Mesodermal cell (in vitro differentiated cells): Measurements from ENCODE around the gene PITX2.

Source experiments
- H3K27ac ChIP-seq: 2 replicates; pipeline ENCODE4 v1.7.0; 2013; ENCODE audit warnings: mild to moderate bottlenecking, low read depth, low read length, moderate library complexity; ENCODE audit not compliant: severe bottlenecking
- H3K36me3 ChIP-seq: 2 replicates; pipeline ENCODE4 v1.7.1; 2013; ENCODE audit warnings: mild to moderate bottlenecking, low read length, moderate library complexity; ENCODE audit not compliant: control insufficient read depth, insufficient read depth
- H3K4me1 ChIP-seq: one replicate; pipeline ENCODE4 v1.7.1; 2013; ENCODE audit warnings: mild to moderate bottlenecking, low read length; ENCODE audit not compliant: insufficient read depth, control insufficient read depth, poor library complexity, severe bottlenecking
- H3K4me3 ChIP-seq: 2 replicates; pipeline ENCODE4 v1.7.0; 2013; ENCODE audit warnings: low read length, control low read depth, mild to moderate bottlenecking; ENCODE audit not compliant: insufficient read depth, poor library complexity, severe bottlenecking; ENCODE audit errors: extremely low read depth
- H3K9me3 ChIP-seq: 2 replicates; pipeline ENCODE4 v1.7.1; 2013; ENCODE audit warnings: mild to moderate bottlenecking, low read length, moderate library complexity; ENCODE audit not compliant: control insufficient read depth
- WGBS, 2 experiments: methylation state at CpG; one replicate each; pipeline ENCODE4 v1.1.5; 2013; ENCODE audit warnings: missing lambda C conversion rate in 2 of 2; ENCODE audit not compliant: insufficient coverage in 2 of 2; 5-methylcytosine and 5-hydroxymethylcytosine counted together

PITX2 gene

DNA sequence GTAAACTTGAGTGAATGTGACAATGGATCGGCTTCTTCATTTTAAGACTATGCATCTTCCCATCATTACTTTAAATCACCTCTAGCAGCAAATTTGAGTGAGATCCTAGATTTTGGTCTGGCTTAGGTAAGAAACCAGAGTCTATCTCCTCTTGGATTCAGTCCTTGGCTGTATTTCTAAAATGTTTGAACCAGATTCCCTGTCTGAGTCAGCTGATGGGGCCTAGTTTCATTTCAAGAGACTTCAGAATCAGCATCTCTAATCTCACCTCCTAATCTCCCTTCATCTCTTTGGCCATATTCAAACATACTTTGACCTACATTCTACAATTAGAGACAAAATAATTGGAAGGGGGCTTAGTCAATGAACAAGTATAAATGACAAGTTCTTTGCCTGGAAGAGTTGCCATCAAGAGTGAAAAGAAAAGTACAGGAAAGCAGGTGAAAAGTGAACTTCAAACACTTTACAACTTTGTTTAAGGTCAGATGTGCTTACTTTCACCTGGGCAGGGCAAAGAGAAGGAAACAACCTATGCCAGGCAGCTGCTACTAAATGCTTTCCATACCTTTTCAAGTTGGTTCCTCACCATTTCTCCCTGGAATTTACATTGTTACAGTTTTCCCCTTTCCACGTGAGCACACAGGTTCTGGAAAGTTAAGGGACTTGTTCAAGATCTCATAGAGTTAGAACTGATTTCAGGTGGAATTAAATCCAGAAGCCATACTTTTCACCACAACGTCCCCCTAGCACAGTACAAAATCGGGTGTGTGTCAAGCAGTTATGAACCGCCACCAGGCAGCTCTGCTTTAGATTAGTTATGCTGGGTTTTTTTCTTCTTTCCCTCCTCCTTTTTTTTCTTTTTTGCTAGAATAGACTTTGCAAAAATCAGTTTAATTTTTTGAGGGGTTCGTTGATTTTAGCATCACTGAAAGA is 30.7 kb upstream of the PITX2 start:
- Histone ChIP-seq H3K36me3 (no peaks in the 10 kb centered on the region), H3K27ac (peak overlapping the region; percentile 71), H3K4me1 (peaks cover 10% of the 10 kb centered on the region), H3K9me3 (peaks cover 11% of the 10 kb centered on the region), H3K4me3 (no peak overlapping the region)
- WGBS, 2 experiments, result 75 to 95% methylated on average over 1 to 4 of the region's 6 CpGs

DNA sequence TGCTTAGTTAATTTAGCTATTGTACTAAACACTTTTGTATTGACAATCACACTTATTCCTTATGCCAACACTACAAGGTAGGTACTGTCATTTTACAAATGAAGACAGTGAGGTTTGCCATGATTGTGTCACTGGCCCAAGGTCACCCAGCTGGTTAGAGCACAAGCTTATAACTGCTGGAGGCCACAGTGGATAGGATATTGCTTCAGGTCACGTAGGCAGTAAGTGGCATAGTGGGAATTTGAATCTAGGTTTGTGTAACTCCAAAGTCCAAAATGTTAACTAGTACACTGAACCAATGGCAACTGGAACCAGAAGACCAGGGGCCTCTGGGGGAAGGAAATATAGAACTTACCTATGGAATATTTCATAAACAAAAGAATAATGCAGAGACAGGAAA is 21.1 kb upstream of the PITX2 start:
- Histone ChIP-seq H3K36me3 (no peaks in the 10 kb centered on the region), H3K4me3 (no peak overlapping the region), H3K9me3 (no peaks in the 10 kb centered on the region), H3K4me1 (peaks cover 9% of the 10 kb centered on the region), H3K27ac (no peak overlapping the region)
- 88% methylated on average over 1 of the region's 1 CpG; no CpG with 5 or more reads in 1 of the 2 experiments for WGBS, 2 experiments

GRCh38 chr4:110643096-110643495 is 20.2 kb upstream of the PITX2 start:
- H3K9me3 ChIP-seq, result no peaks in the 10 kb centered on the region
- H3K27ac ChIP-seq, result no peak overlapping the region
- no peaks in the 10 kb centered on the region for H3K36me3 ChIP-seq
- H3K4me3 ChIP-seq, result no peak overlapping the region
- peaks cover 14% of the 10 kb centered on the region for H3K4me1 ChIP-seq
- WGBS, 2 experiments, result 56 to 100% methylated on average over 1 of the region's 1 CpG

GRCh38 chr4:110641218-110641617 is 18.3 kb upstream of the PITX2 start:
- H3K4me3 ChIP-seq, result no peak overlapping the region
- peaks cover 14% of the 10 kb centered on the region for H3K4me1 ChIP-seq
- H3K27ac ChIP-seq, result no peak overlapping the region
- no peaks in the 10 kb centered on the region for H3K9me3 ChIP-seq
- no peaks in the 10 kb centered on the region for H3K36me3 ChIP-seq
- WGBS, 2 experiments, result 5 to 8% methylated on average over 15 to 17 of the region's 18 CpGs

DNA sequence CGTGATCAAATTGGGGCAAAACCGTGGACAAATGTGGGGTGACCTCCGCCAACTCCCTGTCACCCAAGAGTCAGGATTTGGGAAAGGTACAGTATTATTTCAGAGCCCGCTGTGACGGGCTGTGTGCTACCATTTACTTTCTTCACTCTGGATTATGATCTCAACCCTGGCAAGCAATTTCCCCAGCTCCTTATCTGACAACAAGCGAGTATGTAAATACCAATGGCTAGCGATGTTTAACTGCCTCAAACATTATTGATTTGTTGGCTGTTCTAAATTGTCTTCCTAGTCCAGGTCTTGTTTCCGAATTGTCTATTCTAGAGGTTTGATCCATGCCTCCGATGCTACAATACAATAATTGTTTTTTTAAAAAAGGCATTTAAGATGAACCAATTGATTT is 17.7 kb upstream of the PITX2 start:
- Histone ChIP-seq H3K27ac (no peak overlapping the region), H3K36me3 (no peaks in the 10 kb centered on the region), H3K9me3 (no peaks in the 10 kb centered on the region), H3K4me1 (peaks cover 14% of the 10 kb centered on the region), H3K4me3 (no peak overlapping the region)
- WGBS, 2 experiments, result 3 to 11% methylated on average over 5 of the region's 9 CpGs

GRCh38 chr4:110639207-110640090 is 16.6 kb upstream of the PITX2 start:
- H3K27ac ChIP-seq, result peak overlapping the region; percentile 10
- no peaks in the 10 kb centered on the region for H3K36me3 ChIP-seq
- WGBS, 2 experiments, result 1 to 2% methylated on average over 21 to 29 of the region's 34 CpGs
- H3K4me1 ChIP-seq, result peaks cover 18% of the 10 kb centered on the region
- H3K9me3 ChIP-seq, result no peaks in the 10 kb centered on the region
- peak overlapping the region; percentile 20 for H3K4me3 ChIP-seq

GRCh38 chr4:110638089-110638746 is 15.3 kb upstream of the PITX2 start:
- Histone ChIP-seq H3K4me1 (peaks cover 26% of the 10 kb centered on the region), H3K27ac (no peak overlapping the region), H3K4me3 (no peak overlapping the region), H3K36me3 (no peaks in the 10 kb centered on the region), H3K9me3 (no peaks in the 10 kb centered on the region)
- WGBS, 2 experiments, result 0 to 3% methylated on average over 3 to 5 of the region's 10 CpGs

DNA sequence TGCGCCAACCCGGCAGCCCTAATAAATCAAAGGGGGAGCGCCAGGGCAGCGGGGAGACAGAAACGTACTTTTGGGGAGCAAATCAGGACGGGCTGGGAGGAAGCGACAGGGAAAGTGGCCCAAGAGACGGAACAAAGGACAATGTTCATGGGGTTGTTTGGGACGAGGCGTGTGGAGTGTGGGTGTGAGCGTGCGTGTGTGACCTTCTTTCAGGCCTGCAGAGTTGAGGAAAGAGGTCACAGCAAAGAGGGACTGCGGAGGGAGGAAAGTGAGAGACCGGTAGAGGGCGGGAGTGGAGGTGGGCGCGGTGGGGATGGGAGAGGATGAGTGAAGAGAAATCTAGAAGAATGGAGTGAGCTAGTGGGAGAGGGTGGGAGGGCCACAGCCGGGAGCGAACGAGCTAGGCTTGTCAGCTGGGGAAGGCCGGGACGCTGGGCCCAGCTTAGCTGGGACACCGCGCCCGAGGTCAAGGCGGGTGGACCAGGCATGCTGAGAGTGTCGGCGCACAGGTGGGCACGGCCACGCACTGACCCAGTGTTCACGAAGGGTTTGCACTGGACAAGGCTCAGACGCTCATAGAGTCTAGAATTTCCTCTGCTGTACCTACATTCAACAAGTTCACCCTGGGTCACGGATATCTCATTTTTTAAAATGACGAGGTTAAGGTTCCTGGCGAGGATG is 14.7 kb upstream of the PITX2 start:
- Histone ChIP-seq H3K4me3 (peak overlapping the region; percentile 51), H3K9me3 (no peaks in the 10 kb centered on the region), H3K4me1 (peaks cover 26% of the 10 kb centered on the region), H3K27ac (peak overlapping the region; percentile 57), H3K36me3 (no peaks in the 10 kb centered on the region)
- 1 to 2% methylated on average over 29 to 33 of the region's 35 CpGs for WGBS, 2 experiments

- H3K27ac ChIP-seq, result peak overlapping the region; percentile 57
- H3K9me3 ChIP-seq, result no peaks in the 10 kb centered on the region
- H3K4me1 ChIP-seq, result peaks cover 26% of the 10 kb centered on the region
- H3K36me3 ChIP-seq, result no peaks in the 10 kb centered on the region
- peak overlapping the region; percentile 51 for H3K4me3 ChIP-seq
- 0 to 1% methylated on average over 29 to 46 of the region's 56 CpGs for WGBS, 2 experiments
Measured at GRCh38 chr4:110636680-110637407, 14.0 kb upstream of the PITX2 start.
